B cell (primary cell): Measurements from ENCODE around the gene NUP98. TPM values are rescaled to one million over a fixed set of nuclear protein-coding genes. Genes with fewer than 3 reads are reported as not detected.
"Not testable (repeated sequence)": the region's sequence is repeated elsewhere in the genome, so short reads cannot be mapped to it uniquely, and the experiment has no call there.

Experiments
- ATAC-seq: fragments of 200-7000 bp; cut with Tn5 transposase; one replicate; pipeline ENCODE4 v1.10.0; 2021; ENCODE audit warnings: low read depth, mild to moderate bottlenecking, moderate number of reproducible peaks, moderate library complexity
- CTCF ChIA-PET: fragments of 350-600 bp; sonication (Branson Sonifier 250); formaldehyde crosslinking; loops from one replicate; lab custom pipeline; 2021; ENCODE audit warnings: antibody characterized with exemption, inconsistent platforms; lab: Charles Lee
- POLR2A ChIA-PET: fragments of 350-600 bp; sonication (Branson Sonifier 250); formaldehyde crosslinking; loops from one replicate; lab custom pipeline; 2021; ENCODE audit warnings: antibody characterized with exemption; lab: Charles Lee
- DNase-seq: peaks from one replicate; pipeline ENCODE4 v3.0.0; 2013
- H2AFZ ChIP-seq: 2 replicates; pipeline ENCODE4 v1.6.1; 2012; ENCODE audit warnings: mild to moderate bottlenecking, low read depth, low read length; ENCODE audit not compliant: insufficient read depth, poor library complexity, severe bottlenecking
- H3K27ac ChIP-seq, 2 donors: 1 replicate in 1 of 2; 2 replicates in 1 of 2; pipeline ENCODE4 v1.5.1; 2012 to 2013; ENCODE audit warnings: low read length in 2 of 2, mild to moderate bottlenecking in 2 of 2, moderate library complexity in 1 of 2
- H3K27me3 ChIP-seq, 4 experiments: fragments of 200-600 bp in 1 of 4; sonication (generic) in 1 of 4; replicated peaks in 1 of 4; 1 replicate in 2 of 4; 2 replicates in 2 of 4; pipeline versions ENCODE4 v1.6.1 to v1.7.0; 2013 to 2016; ENCODE audit warnings: low read length in 3 of 4, mild to moderate bottlenecking in 2 of 4, mixed read lengths in 1 of 4, moderate library complexity in 1 of 4; ENCODE audit not compliant: insufficient read depth in 4 of 4, control insufficient read depth in 3 of 4; ENCODE audit errors: control extremely low read depth in 1 of 4
- H3K36me3 ChIP-seq, 2 experiments: replicated peaks in 1 of 2; 1 replicate in 1 of 2; 2 replicates in 1 of 2; pipeline versions ENCODE4 v1.6.1 to v1.7.1; 2013; ENCODE audit warnings: low read length in 1 of 2; ENCODE audit not compliant: insufficient read depth in 2 of 2, control insufficient read depth in 1 of 2; ENCODE audit errors: control extremely low read depth in 1 of 2, extremely low read depth in 1 of 2
- H3K4me1 ChIP-seq, 2 donors: fragments of 200-600 bp in 1 of 2; sonication (generic) in 1 of 2; 1 replicate in 1 of 2; 2 replicates in 1 of 2; pipeline versions ENCODE4 v1.5.1 to v1.6.1; 2013 to 2017; ENCODE audit warnings: low read length in 2 of 2; ENCODE audit not compliant: control insufficient read depth in 2 of 2, insufficient read depth in 2 of 2
- H3K4me2 ChIP-seq: replicated peaks from 2 replicates; pipeline ENCODE3; 2012; ENCODE audit warnings: mild to moderate bottlenecking, low read depth, low read length; ENCODE audit not compliant: poor library complexity, severe bottlenecking
- H3K4me3 ChIP-seq, 5 experiments: fragments of 200-600 bp in 1 of 5; sonication (generic) in 1 of 5; 1 replicate in 3 of 5; 2 replicates in 2 of 5; pipeline versions ENCODE4 v1.5.1 to v1.7.0; 2011 to 2016; ENCODE audit warnings: low read length in 4 of 5, mild to moderate bottlenecking in 4 of 5, low read depth in 2 of 5, control low read depth in 1 of 5, moderate library complexity in 1 of 5; ENCODE audit not compliant: insufficient read depth in 1 of 5; ENCODE audit errors: control extremely low read depth in 1 of 5, extremely low read depth in 1 of 5
- H3K79me2 ChIP-seq: fragments of 200-600 bp; sonication (generic); one replicate; pipeline ENCODE4 v1.6.0; 2016; ENCODE audit warnings: low read length; ENCODE audit not compliant: control insufficient read depth, insufficient read depth
- H3K9ac ChIP-seq: fragments of 200-600 bp; sonication (generic); 2 replicates; pipeline ENCODE4 v1.6.1; 2017; ENCODE audit warnings: mild to moderate bottlenecking, low read length, moderate library complexity
- H3K9me3 ChIP-seq, 3 donors: one replicate each; pipeline versions ENCODE4 v1.6.1 to v1.7.1; 2013; ENCODE audit warnings: low read length in 2 of 3; ENCODE audit not compliant: control insufficient read depth in 2 of 3, insufficient read depth in 1 of 3; ENCODE audit errors: control extremely low read depth in 1 of 3
- H4K20me1 ChIP-seq: 2 replicates; pipeline ENCODE4 v1.6.0; 2012; ENCODE audit warnings: mild to moderate bottlenecking, low read length; ENCODE audit not compliant: insufficient read depth, control insufficient read depth, poor library complexity, severe bottlenecking
- H3K27ac Mint-ChIP-seq: one replicate; pipeline ENCODE4 v1.8.0; 2021; ENCODE audit warnings: mixed read lengths
- H3K27me3 Mint-ChIP-seq: one replicate; pipeline ENCODE4 v1.8.0; 2021; ENCODE audit warnings: mixed read lengths
- H3K4me1 Mint-ChIP-seq: one replicate; pipeline ENCODE4 v1.8.0; 2021; ENCODE audit warnings: mixed read lengths
- H3K4me3 Mint-ChIP-seq: one replicate; pipeline ENCODE4 v1.8.0; 2021; ENCODE audit warnings: mixed read lengths
- H3K9me3 Mint-ChIP-seq: one replicate; pipeline ENCODE4 v1.8.0; 2022; ENCODE audit warnings: mixed read lengths; ENCODE audit not compliant: insufficient read depth
- CTCF ChIP-seq: fragments of 200-600 bp; IDR thresholded peaks from one replicate; pipeline ENCODE4 v1.8.0; 2022; ENCODE audit warnings: antibody characterized with exemption, mild to moderate bottlenecking
- EZH2 ChIP-seq: IDR thresholded peaks from 2 replicates; pipeline ENCODE4 v1.6.1; 2012; ENCODE audit warnings: borderline replicate concordance, low read depth, mild to moderate bottlenecking, moderate library complexity, low read length; ENCODE audit not compliant: insufficient read depth, poor library complexity, severe bottlenecking
- WGBS: methylation state at CpG from one replicate; pipeline ENCODE4 v1.1.5; 2013; ENCODE audit warnings: missing lambda C conversion rate; ENCODE audit not compliant: insufficient coverage; 5-methylcytosine and 5-hydroxymethylcytosine counted together
- intact Hi-C: fragments of 100-400 bp; cut with micrococcal nuclease; formaldehyde crosslinking; loops from one replicate; pipeline ENCODE4 v1.10.0; 2022
- polyA plus RNA-seq: library from polyadenylated mRNA; depleted of rRNA; stranded (reverse); fragments of >200 nt; gene quantifications from 2 replicates; pipeline ENCODE4 v1.2.3, GENCODE V29; 2012
- total RNA-seq, 2 donors: library from RNA; stranded (reverse); fragments of 120-200 nt in 1 of 2; gene quantifications; 1 replicate in 1 of 2; 2 replicates in 1 of 2; pipeline versions ENCODE4 v1.2.3 to v1.2.4, GENCODE V29; 2013 to 2022

The NUP98 gene
- total and polyA plus RNA-seq, 2 donors (not counting 1 experiment from before 2014, with no cell fraction given) = 99.8 to 111 TPM

DNA sequence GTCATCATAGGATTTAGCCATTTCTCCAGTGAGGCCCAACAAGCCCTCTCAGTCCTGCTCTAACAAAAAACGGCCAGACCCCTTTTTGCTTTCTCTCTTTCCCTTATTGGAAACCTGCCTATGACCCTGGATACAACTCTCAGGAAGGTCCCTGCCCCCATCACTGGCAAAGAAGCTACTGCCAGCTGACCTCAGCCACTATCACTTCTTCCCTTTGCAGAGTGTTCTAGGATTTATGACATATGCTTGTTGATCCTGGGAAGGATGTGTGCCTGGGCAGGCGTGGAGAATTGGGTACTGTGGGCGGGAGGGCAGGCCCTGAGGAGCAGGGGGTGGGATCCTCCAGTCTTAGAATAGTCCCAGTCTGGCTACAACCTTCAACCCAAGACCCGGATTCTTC lies 18.5 kb upstream of the NUP98 start:
- no peak for DNase-seq
- no peak overlapping the region for H3K27ac Mint-ChIP-seq
- peaks cover 0 to 4% of the 10 kb centered on the region in 2 experiments for H3K36me3 ChIP-seq
- no peaks in the 10 kb centered on the region for H3K27me3 Mint-ChIP-seq
- no peak overlapping the region for H3K4me3 Mint-ChIP-seq
- no peak overlapping the region for H3K4me2 ChIP-seq
- TF ChIP-seq EZH2 = no peak
- no peak for TF ChIP-seq CTCF
- CTCF ChIA-PET = interaction anchor here (0.7 to 0.8 kb wide), 2 partner anchors 9 to 26 kb away, joined by 3 to 6 read pairs; no protein-coding TSS in a partner anchor
- ATAC-seq = no peak
- H3K27me3 ChIP-seq = no peaks in the 10 kb centered on the region
- H3K4me1 Mint-ChIP-seq = no peaks in the 10 kb centered on the region
- H3K4me1 ChIP-seq = no peaks in the 10 kb centered on the region
- no peaks in the 10 kb centered on the region for H3K9me3 Mint-ChIP-seq
- WGBS = 100% methylated on average over 1 of the region's 4 CpGs
- intact Hi-C loops = no loop called here
- no peaks in the 10 kb centered on the region for H3K79me2 ChIP-seq
- no peaks in the 10 kb centered on the region for H3K9me3 ChIP-seq
- POLR2A ChIA-PET = no interaction called here
- no peak overlapping the region for H3K27ac ChIP-seq
- no peaks in the 10 kb centered on the region for H4K20me1 ChIP-seq
- no peak overlapping the region for H2AFZ ChIP-seq
- H3K4me3 ChIP-seq = no peak overlapping the region
- H3K9ac ChIP-seq = no peak overlapping the region

GRCh38 chr11:3814832-3815231 lies 17.5 kb upstream of the NUP98 start:
- intact Hi-C loops, H3K36me3 ChIP-seq, H3K9me3 ChIP-seq, H3K4me3 ChIP-seq, H3K27ac ChIP-seq, H3K4me1 ChIP-seq, H3K9ac ChIP-seq, H3K27me3 ChIP-seq, H3K79me2 ChIP-seq, H3K4me2 ChIP-seq, H3K9me3 Mint-ChIP-seq, H4K20me1 ChIP-seq, H2AFZ ChIP-seq, POLR2A ChIA-PET, H3K27me3 Mint-ChIP-seq, ATAC-seq, H3K4me3 Mint-ChIP-seq, H3K4me1 Mint-ChIP-seq, DNase-seq, H3K27ac Mint-ChIP-seq: not testable (repeated sequence)
- WGBS = 100% methylated on average over 2 of the region's 5 CpGs
- CTCF ChIA-PET = interaction anchor here (0.7 to 1.3 kb wide), 4 partner anchors 8 to 259 kb away, joined by 3 to 7 read pairs (median 4); no protein-coding TSS in a partner anchor
